ENCODE results near the gene KRT6B.
A peak's percentile ranks its signal among the peaks of the same experiment; 100 is the strongest.
"Not testable (repeated sequence)": the region's sequence is repeated elsewhere in the genome, so short reads cannot be mapped to it uniquely, and the experiment has no call there.

The KRT6B gene

DNA sequence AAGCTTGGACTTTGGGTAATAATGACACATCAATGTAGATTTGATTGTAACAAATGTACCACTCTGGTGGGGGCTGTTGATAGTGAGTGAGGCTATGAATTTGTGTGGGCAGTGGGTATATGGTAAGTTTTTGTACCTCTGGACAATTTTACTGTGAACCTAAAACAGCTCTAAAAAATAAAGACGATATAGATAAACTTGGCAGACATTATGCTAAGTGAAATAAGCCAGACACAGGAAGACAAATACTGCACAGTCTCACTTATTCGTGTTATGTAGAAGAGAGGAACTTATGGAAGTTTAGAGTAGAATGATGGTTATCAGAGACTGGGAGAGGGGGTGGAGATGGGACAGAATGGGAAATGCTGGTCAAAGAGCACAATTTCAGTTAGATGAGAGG lies 13.0 kb upstream of the KRT6B start:
- no peak for DNase-seq

DNA sequence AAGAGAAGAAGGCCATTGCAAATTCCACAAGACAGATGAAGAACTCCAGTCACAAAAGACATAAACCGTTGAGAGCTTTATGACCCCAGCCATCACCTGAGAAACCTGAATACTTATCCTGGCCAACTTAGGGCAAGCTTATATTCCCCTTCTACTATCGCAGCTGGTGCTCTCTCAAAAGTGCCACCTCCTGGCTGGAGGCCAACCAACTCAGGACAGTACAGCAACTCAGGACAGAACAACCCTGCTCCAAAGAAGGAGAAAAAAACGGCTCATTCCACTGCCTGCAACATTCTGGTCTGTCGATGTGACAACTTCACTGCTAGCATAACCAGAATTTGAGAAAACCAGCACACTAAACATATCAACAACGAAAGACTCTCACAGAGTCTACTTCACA lies 9.7 kb upstream of the KRT6B start:
- no peak for DNase-seq

DNA sequence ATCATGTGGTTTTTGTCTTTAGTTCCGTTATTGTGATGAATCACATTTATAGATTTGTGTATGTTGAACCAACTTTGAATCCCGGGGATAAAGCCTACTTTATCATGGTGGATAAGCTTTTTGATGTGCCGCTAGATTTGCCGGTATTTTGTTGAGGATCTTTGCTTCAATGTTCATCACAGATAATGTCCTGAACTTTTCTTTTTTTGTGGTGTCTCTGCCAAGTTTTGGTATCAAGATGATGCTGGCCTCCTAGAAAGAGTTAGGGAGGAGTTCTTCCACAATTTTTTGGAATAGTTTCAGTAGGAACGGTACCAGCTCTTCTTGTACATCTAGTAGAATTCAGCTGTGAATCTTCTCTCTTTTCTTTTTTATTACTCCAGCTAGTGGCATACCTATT lies 6.9 kb upstream of the KRT6B start:
- DNase-seq: no peak

DNA sequence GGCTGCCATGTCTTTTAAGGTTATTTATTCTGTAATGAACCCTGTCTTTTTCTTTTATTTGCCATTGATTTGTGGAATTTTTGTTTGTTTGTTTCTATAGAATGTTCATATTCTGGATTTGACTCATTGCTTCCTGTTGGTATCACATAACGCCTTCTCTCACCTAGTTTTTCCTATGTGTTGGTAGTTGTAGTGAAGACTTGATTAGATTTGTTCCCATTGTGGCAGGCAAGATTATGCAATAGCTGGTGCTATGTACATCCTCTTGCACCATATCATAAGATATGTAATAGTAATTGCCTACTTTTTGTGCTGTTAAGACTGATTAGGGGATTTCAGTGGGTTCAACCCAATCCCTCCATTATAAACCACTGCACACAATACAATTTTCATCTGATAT lies 3.9 kb upstream of the KRT6B start:
- DNase-seq: no peak

DNA sequence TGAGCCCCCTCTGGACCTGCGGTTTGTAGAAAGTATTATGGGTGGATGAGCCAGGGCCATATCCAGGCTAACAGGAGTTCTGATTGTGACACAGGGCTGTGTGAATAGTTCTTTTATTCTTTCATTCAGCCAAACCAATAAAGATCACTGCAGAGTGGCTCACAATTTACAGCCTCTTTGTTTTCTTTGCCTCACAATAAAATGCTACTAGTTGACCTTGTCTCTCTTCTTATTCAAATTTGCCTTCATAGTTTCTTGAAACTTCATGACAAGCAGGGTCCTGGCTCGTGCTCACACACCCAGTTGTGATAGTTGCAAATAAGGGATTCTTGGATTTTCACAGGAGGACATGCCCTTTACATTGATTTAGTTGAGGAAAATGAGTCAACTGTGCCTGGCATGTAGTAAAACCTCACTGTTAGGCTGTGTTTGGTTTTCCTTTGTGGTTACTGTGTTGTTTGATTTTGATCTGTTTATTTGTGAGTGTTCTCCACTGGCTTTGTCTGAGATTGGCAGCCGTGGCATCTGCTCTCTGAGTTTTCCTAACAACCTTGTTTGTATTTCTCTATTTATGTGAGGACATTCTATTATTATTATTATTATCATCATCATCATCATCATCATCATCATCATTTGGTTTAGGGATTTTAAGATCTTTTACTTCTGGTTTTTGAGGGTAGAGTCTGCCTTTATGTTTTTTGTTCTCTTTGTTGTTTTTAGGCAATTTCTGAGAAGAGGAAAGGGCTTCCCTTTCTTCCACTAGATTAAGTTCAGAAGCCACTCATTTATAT lies 2.7 kb upstream of the KRT6B start:
- no peak for DNase-seq

DNA sequence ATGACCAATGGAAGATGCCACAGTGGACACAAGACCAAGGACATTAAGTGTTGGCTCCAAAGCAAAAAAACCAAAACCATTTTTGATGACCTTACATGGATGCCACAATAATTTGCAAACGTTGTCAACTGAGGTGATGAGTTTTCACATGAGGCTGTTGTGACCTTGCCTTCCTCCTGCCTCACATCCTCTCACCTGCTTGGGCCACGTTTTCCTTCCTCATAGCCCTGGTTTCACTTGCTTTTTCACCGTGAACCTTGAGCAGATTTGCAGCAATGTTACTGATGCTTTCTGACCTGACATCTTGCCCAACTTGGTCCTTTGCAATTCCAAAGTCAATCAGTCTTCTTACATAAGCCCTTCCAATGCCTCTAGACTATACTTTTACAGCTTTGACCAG lies 3.7 kb downstream of the KRT6B start:
- no peak for DNase-seq

DNA sequence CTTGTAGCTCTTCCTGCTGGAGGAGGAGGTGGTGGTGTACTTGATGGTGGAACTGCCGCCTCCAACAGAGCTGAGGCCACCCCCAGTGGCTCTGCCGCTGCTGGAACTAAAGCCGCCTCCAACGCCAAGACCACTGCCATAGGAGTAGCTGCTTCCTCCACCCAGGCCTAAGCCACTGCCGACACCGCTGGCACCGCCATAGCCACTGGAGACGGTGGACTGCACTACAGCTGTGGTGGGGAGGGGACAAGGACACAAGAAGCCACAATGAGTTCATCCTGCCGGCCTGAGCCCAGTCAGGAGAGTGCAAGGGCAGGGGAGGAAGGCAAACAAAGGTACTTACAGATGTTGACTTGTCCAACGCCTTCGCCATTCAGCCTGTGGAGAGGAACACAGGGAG lies 4.8 kb downstream of the KRT6B start:
- DNase-seq: not testable (repeated sequence)

DNA sequence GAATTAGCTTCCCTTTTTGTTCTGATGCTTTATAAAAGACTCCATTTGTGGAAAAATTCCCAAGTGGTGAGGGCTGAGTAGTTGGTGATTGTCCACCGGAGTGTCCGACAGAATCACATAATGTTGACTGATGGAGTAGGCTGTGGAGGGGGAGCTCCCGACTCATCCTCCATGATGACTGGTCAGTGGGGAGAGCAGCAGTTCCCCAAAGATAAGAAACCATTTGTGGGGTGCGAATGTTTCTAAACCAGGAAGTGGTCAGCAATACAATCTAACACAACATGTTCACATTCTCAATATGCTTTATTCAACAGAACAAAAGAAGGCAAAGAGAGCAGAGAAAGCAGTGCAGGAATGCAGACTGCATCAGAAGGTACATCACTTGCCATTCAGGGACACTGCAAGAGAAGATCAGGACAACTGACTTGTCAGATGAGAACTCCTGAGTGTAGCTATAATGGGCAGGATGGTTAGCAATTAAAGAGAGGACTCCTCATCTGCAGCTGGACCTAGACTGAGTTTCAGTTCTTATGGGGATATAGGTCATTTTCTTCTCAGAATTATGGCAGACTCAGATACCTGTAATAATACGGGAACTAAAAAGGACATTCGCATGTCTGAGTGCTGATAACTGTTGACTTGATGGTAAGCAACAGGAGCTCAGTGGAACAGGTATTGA lies 5.4 kb downstream of the KRT6B start:
- DNase-seq: no peak

DNA sequence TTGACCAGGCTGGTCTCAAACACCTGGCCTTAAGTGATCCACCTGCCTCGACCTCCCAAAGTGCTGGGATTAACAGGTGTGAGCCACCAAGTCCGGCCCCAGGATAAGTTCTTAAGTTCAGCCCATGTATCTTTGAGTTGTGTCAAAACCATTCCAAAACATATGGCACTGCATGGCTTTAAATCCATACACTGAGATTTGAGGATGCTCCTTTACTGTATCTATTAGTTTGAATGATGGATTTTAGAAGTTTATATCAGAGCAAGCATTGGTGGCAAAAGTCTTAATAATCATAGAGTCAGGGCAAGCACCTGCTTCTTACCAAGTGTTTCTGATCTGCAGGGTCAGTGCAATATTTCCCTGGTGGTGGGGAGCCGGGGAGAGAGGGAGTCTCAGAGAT lies 6.1 kb downstream of the KRT6B start:
- no peak for DNase-seq

DNA sequence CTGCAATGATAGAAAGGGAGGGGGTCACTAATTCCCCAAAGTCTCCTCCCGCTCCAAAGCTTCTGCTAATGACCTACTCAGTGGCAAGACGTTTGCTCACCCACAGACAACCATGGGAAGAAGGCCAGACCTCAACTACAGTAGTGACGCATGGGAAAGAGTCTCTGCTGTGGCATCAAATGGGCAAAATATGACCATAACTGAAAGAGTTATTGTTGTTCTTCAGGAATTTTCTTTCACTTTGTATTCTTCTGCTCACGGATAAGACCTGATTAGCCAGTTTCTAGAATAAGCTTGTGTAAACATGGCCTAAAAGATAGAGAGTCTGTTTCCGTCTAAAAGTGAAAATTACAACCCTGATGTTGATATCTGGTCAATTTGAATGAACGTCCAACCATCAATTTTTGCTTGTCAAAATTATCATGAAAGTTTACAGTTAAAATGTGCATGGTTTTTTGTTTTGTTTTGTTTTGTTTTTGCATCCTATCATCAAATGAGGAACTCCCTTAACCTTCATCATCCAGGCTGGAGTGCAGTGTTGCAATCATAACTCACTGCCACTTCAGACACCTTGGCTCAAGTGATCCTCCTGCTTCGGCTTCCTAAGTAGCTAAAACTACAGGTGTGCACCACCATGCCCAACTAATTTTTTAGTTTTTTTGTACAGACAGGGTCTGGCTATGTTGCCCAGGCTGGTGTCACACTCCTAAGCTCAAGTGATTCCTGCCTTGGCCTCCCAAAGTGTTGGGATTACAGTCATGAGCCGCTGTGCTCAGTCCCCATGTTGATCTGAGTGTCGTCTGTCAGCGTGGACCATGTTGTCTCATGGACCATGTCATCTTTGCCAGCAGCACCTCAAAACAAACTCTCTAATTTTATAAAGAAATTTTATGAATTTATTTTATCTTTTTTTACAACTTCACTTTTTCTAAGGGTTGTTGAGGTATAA lies 7.0 kb downstream of the KRT6B start:
- no peak for DNase-seq

DNA sequence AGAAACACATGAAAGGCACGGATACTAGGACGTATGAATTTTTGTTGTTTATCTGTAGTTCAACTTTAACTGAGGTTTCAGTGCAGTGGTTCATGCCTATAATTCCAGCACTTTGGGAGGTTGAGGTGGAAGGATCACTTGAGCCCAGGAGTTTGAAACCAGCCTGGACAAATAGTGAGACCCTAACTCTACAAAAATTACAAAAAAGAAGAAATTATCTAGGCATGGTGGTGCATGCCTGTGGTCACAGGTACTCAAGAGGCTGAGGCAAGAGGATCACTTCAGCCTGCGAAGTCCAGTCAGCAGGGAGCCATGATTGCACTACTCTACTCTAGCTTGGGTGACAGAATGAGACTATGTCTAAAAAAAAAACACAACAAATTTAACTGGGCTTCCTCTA lies 8.0 kb downstream of the KRT6B start:
- DNase-seq: no peak

DNA sequence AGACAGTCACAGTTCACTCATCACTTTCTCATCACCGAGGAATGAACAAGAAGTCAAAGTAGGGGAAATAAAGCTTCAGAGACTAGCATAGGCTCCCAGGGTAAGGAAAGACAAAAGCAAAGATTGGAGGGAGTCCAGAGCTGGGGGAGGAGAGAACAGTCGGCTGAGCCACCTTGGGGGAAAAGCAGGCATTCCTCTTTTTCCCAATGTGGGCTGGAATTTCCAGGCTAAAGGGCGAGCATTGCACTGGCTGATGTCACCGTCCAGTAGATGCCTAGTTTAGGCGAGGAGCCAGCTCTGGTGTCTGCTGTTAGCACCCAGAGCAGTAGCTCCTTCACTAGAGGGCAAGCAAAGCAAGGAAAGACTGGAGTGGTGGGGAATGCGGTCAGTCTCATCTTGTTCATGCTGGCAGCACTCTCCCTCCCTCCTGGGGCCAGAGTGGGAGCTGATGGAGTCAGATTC lies 9.3 kb downstream of the KRT6B start:
- DNase-seq: peak; percentile 63

DNA sequence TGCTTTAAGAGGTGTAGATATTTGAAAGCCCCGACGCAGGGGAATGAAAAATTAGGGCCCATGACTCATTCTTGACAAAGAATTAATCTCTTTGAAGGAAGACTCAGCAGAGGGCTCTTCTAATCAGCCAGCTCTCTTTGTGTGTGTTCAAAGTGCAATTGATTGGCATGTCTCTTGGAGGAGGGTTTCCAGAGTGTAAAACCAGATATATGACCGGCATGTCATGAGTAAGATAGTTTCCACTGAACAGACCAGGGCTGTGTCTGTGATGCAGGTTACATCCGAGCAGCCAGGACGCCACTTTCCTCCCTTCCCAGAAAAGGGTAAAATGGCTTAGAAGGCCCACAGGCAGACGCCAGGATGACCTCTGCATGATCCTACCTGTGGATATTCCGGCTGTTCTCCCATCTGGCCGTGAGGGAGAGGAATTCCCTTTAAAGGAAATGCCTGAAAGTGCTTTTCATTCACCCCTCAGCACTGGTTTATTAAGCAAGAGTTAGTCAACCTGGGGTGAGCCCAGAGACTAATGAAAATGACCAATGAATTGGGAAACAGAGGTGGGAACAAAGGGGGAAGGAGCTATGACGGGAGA lies 10.5 kb downstream of the KRT6B start:
- DNase-seq: no peak

DNA sequence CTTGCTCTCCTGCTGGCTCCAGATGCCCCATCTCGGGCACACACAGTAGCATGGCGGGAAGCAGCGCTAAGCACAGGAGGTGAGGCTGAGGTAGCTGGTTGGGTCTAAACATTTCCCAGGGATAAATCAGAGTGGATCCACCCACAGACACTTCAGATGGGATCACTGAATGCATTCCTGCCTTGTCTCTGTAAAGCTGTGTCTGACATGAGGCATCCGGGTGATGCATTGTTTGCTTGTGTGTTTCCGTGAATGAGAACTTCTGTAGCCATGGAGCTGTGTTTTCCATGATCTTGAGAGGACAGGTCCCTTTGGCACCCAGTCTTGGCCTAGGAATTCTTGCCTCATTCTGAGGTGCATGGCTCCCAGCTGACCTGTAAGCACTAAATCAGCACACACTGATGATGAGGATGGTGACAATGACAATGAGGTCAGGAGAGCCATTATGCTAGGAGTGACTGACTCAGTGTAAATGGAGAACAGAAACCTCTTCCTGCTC lies 11.1 kb downstream of the KRT6B start:
- DNase-seq: no peak

DNA sequence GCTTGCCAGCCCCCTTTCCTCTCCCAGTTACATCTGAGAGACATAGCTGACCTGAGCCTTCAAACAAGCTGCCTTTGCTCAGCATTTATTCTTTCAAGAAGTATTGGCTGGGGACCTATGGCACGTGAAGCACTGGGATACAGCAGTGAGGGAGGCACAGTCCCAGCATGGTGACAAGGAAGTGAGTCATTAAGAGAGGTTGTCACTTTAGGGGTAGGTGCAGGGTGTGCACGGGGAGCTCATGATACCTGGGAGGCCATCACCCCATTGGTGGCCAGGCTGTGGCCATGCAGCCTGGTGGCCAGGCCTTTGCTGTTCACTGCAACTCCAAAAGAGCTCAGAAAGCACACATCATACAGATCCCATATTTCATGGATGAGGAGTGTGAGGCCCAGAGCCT lies 12.1 kb downstream of the KRT6B start:
- no peak for DNase-seq

DNA sequence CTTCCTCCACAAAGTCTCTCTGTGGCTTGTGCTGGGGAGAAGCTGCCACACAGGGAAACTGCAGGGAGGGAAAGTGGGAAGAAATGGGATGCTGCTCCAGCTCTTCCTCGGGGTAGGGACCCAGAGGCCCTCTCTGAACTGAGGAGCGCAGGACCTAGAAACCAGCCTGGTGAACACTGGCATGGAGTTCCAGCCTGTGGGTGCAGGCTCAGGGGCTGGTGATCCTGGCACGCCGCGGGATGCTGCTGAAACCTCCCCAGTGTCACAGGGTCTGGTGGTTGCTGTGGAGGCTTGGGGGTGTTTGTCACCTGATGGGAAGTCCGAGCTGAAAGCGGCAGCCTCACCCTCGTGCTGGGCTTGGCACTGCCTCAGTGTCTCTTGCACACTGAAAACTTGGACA lies 12.5 kb downstream of the KRT6B start:
- no peak for DNase-seq

DNA sequence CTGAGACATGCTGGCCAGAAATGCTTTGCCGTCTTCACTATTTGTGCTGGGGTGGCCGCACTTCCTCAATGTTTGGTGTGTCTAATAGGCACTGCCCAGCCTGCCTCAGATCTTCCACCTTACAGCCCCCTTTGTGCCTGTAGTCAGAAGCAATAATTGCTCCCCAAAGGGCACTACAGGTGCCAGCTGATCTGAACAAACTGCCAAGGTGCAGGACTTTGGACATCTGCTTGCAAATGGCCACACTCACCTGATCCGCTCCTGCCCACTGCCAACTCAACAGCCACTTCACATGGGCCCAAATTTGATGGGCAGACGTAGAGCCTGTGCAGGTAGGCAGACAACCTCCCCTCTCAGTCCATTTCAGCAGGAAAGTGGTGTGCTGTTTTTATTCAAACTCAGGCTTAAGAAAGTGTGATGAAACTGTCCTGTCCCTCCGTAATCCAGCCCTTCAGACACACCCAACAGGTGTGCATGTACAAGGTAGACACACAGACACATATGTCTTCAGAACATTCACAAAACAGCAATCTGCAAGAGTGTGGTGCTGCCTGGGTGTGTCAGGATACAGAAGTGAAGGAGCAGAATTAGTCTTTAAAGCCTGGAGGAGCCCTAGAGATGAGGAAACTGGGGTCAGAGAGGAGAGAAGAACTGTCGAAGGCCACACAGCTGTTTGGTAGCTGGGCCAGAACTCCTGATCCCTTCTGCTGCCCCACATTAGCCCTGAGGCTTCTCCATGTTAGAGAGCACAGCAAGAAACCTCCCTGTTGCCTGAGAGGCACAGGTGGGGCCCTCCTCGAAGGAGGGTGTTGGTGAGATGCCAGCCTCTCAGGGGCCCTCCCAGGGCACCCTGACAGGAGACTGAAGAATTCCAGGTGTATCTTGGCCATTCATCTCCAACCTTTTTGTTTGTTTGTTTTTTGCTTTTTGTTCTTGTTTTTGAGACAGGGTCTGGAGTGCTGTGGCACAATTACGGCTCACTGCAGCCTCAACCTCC lies 13.3 kb downstream of the KRT6B start:
- no peak for DNase-seq

DNA sequence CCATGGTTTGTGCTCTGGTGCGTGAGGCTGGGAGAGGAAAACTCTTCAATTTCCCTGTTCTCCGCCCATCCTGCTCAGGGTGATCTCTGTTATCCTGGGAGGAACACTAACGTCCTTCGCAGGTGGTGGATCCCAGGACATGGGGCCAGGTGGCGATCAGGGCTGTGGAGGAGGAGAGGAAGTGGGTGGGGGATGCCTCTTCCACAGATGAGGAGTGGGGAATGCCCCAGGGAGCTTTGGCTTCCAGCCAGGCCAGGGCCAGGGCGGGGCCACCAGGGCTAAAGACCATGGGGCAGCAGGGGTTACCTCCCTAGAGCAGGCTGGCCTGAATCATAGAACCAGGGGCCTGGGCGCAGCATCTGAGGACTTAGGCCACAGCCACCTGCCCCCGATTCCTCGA lies 14.4 kb downstream of the KRT6B start:
- no peak for DNase-seq

DNA sequence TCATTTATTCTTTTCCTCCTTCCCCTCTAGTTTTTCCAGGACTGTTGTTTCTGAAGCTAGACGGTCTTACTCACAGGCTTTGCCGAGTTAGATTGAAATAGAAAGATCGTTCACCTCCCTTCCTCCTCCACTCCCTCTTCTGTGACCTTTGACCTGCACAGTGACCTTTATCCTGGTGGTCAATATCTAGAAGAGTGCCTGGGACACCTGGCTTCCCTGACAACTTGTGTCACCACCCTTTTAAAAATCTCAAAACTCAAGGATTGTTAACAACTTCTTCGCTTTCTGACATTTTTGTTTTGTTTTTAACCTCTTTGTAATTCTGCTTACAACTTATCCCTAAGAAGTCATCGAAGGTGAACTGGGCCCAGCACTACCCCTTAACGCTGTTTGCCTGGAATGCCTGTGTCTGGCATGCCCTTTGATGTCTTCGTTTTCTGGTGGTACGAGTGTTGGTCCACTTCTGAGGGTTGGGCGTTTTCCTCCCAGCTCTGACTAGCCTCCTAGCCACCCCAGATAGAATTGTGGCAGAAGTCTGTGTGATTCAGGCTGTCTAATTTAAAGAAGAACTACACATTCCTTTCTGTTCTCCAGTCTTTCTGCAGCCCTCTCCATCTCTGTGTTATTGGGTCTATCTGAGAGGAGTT lies 15.0 kb downstream of the KRT6B start:
- DNase-seq: no peak

DNA sequence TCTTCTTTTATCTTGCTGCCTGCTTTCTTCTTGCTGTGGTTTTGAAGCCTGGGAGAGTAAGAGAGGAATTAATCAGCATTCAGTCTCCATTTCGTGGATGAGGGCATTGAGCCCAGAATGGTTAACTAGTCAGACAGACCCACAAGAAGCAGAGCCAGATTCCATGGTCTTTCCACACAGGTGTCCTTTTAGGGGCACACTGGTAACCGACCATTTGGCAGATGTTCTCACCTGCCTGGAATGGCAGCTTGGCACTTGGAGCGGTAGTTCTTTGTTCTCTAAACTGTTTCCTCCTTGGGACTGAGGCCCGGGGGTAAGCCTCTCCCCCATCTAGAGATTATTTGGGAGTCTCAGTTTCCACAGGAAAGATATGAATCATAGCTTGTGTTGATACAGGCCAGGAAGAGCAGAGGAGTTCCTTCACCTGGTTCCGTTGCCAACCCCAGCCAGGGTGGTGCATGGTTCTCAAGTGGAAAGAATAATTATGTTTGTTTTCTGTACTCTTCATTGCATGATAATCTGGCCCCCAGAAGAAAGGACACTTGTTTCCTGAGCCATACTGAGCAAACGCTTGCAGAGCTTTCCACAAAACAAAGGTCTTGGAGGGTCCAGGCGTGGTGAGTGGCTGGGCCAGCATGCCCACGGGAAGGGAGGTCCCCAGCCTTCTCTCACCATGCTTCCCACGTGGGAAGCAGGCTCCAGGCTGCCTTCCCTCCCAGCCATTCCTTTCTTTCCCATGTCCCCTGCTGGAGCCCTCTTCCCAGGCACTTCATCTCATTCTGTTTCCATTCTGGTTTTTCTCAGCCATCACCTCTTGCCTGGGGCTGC lies 15.7 kb downstream of the KRT6B start:
- DNase-seq: no peak
